Measurements from ENCODE around the gene CACNA1H.

CACNA1H gene

GRCh38 chr16:1216681-1217400, 63.9 kb downstream of the CACNA1H start:
- no peak for TF ChIP-seq CTCF (IDR thresholded peaks at IDR 0.05)
- no peak for DNase-seq (ENCODE audit: low spot score)
- H3K27ac ChIP-seq: no peak overlapping the region
- H3K4me3 ChIP-seq: no peak overlapping the region

- no peak overlapping the region for H3K4me3 ChIP-seq
- no peak overlapping the region for H3K27ac ChIP-seq
- TF ChIP-seq CTCF (IDR thresholded peaks at IDR 0.05): no peak
- DNase-seq (ENCODE audit: low spot score): no peak
Observed at GRCh38 chr16:1217526-1217925, 64.6 kb downstream of the CACNA1H start.

GRCh38 chr16:1218061-1218929, 65.4 kb downstream of the CACNA1H start:
- H3K4me3 ChIP-seq: no peak overlapping the region
- H3K27ac ChIP-seq: no peak overlapping the region
- TF ChIP-seq CTCF (IDR thresholded peaks at IDR 0.05): no peak
- DNase-seq (ENCODE audit: low spot score): no peak

GRCh38 chr16:1218930-1219611, 66.2 kb downstream of the CACNA1H start:
- Histone ChIP-seq H3K27ac (no peak overlapping the region), H3K4me3 (no peak overlapping the region)
- DNase-seq (ENCODE audit: low spot score): no peak
- no peak for TF ChIP-seq CTCF (IDR thresholded peaks at IDR 0.05)

GRCh38 chr16:1220098-1220728, 67.3 kb downstream of the CACNA1H start:
- DNase-seq (ENCODE audit: low spot score): no peak
- Histone ChIP-seq H3K4me3 (no peak overlapping the region), H3K27ac (no peak overlapping the region)
- TF ChIP-seq CTCF (IDR thresholded peaks at IDR 0.05): no peak

- no peak overlapping the region for H3K4me3 ChIP-seq
- no peak overlapping the region for H3K27ac ChIP-seq
- no peak for TF ChIP-seq CTCF (IDR thresholded peaks at IDR 0.05)
- DNase-seq (ENCODE audit: low spot score): no peak
Observed at GRCh38 chr16:1220841-1221627, 68.1 kb downstream of the CACNA1H start.
